HCT116 (cell line): ENCODE measurements around the gene CLN6. TPM values are rescaled to one million over a fixed set of nuclear protein-coding genes. Genes with fewer than 3 reads are reported as not detected.

Experiments used
- ATAC-seq: fragments of 200-7000 bp; cut with Tn5 transposase; 2 replicates; pipeline ENCODE4 v1.9.1; 2020; ENCODE audit warnings: mild to moderate bottlenecking, moderate library complexity
- BruUV-seq: library from RNA; stranded (reverse); fragments of 400-500 nt; replicated peaks from 2 replicates; lab custom pipeline; 2021; lab: Mats Ljungman, UMichigan
- CTCF ChIA-PET: fragments of 300-600 bp; sonication (Branson Sonifier 250); formaldehyde crosslinking; loops from one replicate; lab custom pipeline; 2021; ENCODE audit warnings: antibody characterized with exemption; lab: Charles Lee
- POLR2A ChIA-PET: fragments of 300-600, 350-600 bp; sonication (Branson Sonifier 250); formaldehyde crosslinking; loops from one replicate; lab custom pipeline; 2021; ENCODE audit warnings: antibody characterized with exemption; lab: Charles Lee
- RAD21 ChIA-PET, 2 experiments: fragments of 300-600 bp; sonication (Branson Sonifier 250); formaldehyde crosslinking; loops; one replicate each; lab custom pipeline; 2023; ENCODE audit warnings: low total read pairs in 2 of 2; ENCODE audit not compliant: uncharacterized antibody in 2 of 2, unreplicated experiment in 2 of 2, low non-redundant PET in 1 of 2; lab: Charles Lee
- DNase-seq: peaks from one replicate; pipeline ENCODE4 v3.0.0-alpha.2; 2010; ENCODE audit warnings: low read depth, low spot score
- H2AFZ ChIP-seq: fragments of 200-600 bp; shearing (Covaris generic), sonication (generic); 2 replicates; pipeline ENCODE4 v1.6.1; 2017; ENCODE audit warnings: low read depth, mixed run types, mixed read lengths, antibody characterized with exemption, low read length; ENCODE audit not compliant: poor library complexity, severe bottlenecking
- H3K27ac ChIP-seq: 2 replicates; pipeline ENCODE4 v1.5.1; 2012; ENCODE audit warnings: low read depth, low read length
- H3K27me3 ChIP-seq: fragments of 200-600 bp; sonication (generic); 2 replicates; pipeline ENCODE4 v1.6.1; 2016; ENCODE audit warnings: mixed run types, low read length, mixed read lengths; ENCODE audit not compliant: insufficient read depth
- H3K36me3 ChIP-seq, 2 experiments: fragments of 200-500 bp in 1 of 2; fragments of 200-600 bp in 1 of 2; sonication (Bioruptor generic) in 1 of 2; sonication (generic) in 1 of 2; 2 replicates each; pipeline versions ENCODE4 v1.5.1 to v1.6.1; 2014 to 2016; ENCODE audit warnings: low read length in 2 of 2, inconsistent platforms in 1 of 2, mixed read lengths in 1 of 2, mixed run types in 1 of 2; ENCODE audit not compliant: insufficient read depth in 2 of 2, control insufficient read depth in 1 of 2
- H3K4me1 ChIP-seq, 2 experiments: fragments of 200-600 bp in 1 of 2; sonication (generic) in 1 of 2; 2 replicates each; pipeline versions ENCODE4 v1.5.1 to v1.6.1; 2012 to 2017; ENCODE audit warnings: low read length in 2 of 2, inconsistent platforms in 1 of 2, mild to moderate bottlenecking in 1 of 2, mixed read lengths in 1 of 2, mixed run types in 1 of 2, moderate library complexity in 1 of 2; ENCODE audit not compliant: insufficient read depth in 2 of 2, control insufficient read depth in 1 of 2
- H3K4me2 ChIP-seq: fragments of 200-600 bp; sonication (generic); 2 replicates; pipeline ENCODE4 v1.6.1; 2017; ENCODE audit warnings: mixed run types, low read length, mixed read lengths
- H3K4me3 ChIP-seq, 2 experiments: fragments of 200-600 bp in 1 of 2; sonication (generic) in 1 of 2; replicated peaks in 1 of 2; 2 replicates each; pipeline ENCODE4 v1.5.1; 2011 to 2016; ENCODE audit warnings: low read length in 2 of 2, control low read depth in 1 of 2, low read depth in 1 of 2, mild to moderate bottlenecking in 1 of 2, mixed read lengths in 1 of 2, mixed run types in 1 of 2
- H3K79me2 ChIP-seq: fragments of 200-600 bp; sonication (generic); 2 replicates; pipeline ENCODE4 v1.6.1; 2017; ENCODE audit warnings: mild to moderate bottlenecking, mixed run types, low read length, moderate library complexity, mixed read lengths; ENCODE audit not compliant: insufficient read depth
- H3K9ac ChIP-seq: fragments of 200-600 bp; sonication (generic); 2 replicates; pipeline ENCODE4 v1.6.1; 2016; ENCODE audit warnings: low read length, mixed read lengths
- H3K9me2 ChIP-seq: fragments of 200-600 bp; sonication (generic), shearing (Covaris generic); 2 replicates; pipeline ENCODE4 v1.6.1; 2017; ENCODE audit warnings: mixed run types, mild to moderate bottlenecking, moderate library complexity; ENCODE audit not compliant: insufficient read depth
- H3K9me3 ChIP-seq, 2 experiments: fragments of 200-500 bp in 1 of 2; fragments of 200-600 bp in 1 of 2; sonication (Bioruptor generic) in 1 of 2; sonication (generic) in 1 of 2; 2 replicates each; pipeline ENCODE4 v1.6.1; 2014 to 2017; ENCODE audit warnings: low read length in 2 of 2, mixed read lengths in 2 of 2, inconsistent platforms in 1 of 2, low read depth in 1 of 2, mild to moderate bottlenecking in 1 of 2, mixed run types in 1 of 2, moderate library complexity in 1 of 2; ENCODE audit not compliant: control insufficient read depth in 1 of 2, insufficient read depth in 1 of 2
- H4K20me1 ChIP-seq: fragments of 200-600 bp; sonication (generic), shearing (Covaris generic); 2 replicates; pipeline ENCODE4 v1.6.1; 2017; ENCODE audit warnings: mixed run types, mild to moderate bottlenecking, moderate library complexity; ENCODE audit not compliant: insufficient read depth
- CEBPB ChIP-seq: IDR thresholded peaks from 2 replicates; pipeline ENCODE4 v1.6.1; 2012; ENCODE audit warnings: low read depth
- CTCF ChIP-seq, 3 experiments: fragments of 200-600 bp in 1 of 3; sonication (generic) in 1 of 3; IDR thresholded peaks in 2 of 3; conservative IDR thresholded peaks in 1 of 3; 2 replicates each; pipeline ENCODE4 v1.5.1; 2012 to 2017; ENCODE audit warnings: low read depth in 2 of 3, low read length in 2 of 3, antibody characterized with exemption in 1 of 3, borderline replicate concordance in 1 of 3, control low read depth in 1 of 3, mild to moderate bottlenecking in 1 of 3, mixed read lengths in 1 of 3, mixed run types in 1 of 3, moderate library complexity in 1 of 3; ENCODE audit not compliant: insufficient read depth in 1 of 3
- EZH2phosphoT487 ChIP-seq: fragments of 200-600 bp; IDR thresholded peaks from 2 replicates; pipeline ENCODE4 v1.6.1; 2018; ENCODE audit warnings: antibody characterized with exemption, borderline replicate concordance
- FOSL1 ChIP-seq: IDR thresholded peaks from 2 replicates; pipeline ENCODE4 v1.6.1; 2012; ENCODE audit warnings: low read depth
- POLR2AphosphoS5 ChIP-seq: IDR thresholded peaks from 2 replicates; pipeline ENCODE4 v1.6.1; 2011; ENCODE audit warnings: mild to moderate bottlenecking, low read depth, low read length, moderate library complexity
- RAD21 ChIP-seq: IDR thresholded peaks from 2 replicates; pipeline ENCODE4 v1.6.1; 2012; ENCODE audit warnings: low read depth, mild to moderate bottlenecking
- SIN3A ChIP-seq: IDR thresholded peaks from 2 replicates; pipeline ENCODE4 v1.6.1; 2012; ENCODE audit warnings: low read depth
- TCF7L2 ChIP-seq: IDR thresholded peaks from 2 replicates; pipeline ENCODE4 v1.7.0; 2011; ENCODE audit warnings: borderline replicate concordance, inconsistent platforms; ENCODE audit not compliant: insufficient read depth, insufficient read length; ENCODE audit errors: extremely low read depth
- ZBTB33 ChIP-seq: IDR thresholded peaks from 2 replicates; pipeline ENCODE4 v1.6.1; 2011; ENCODE audit warnings: mild to moderate bottlenecking, low read length, moderate library complexity; ENCODE audit not compliant: insufficient replicate concordance; ENCODE audit errors: extremely low read depth
- ZFX ChIP-seq: fragments of 450-650 bp; IDR thresholded peaks from 2 replicates; pipeline ENCODE4 v1.6.1; 2017
- ZNF274 ChIP-seq: fragments of 200-500 bp; sonication (Bioruptor generic); IDR thresholded peaks from 2 replicates; pipeline ENCODE4 v1.6.1; 2014; ENCODE audit warnings: mild to moderate bottlenecking, low read depth, low read length, inconsistent platforms
- intact Hi-C: fragments of 100-400 bp; cut with micrococcal nuclease; formaldehyde crosslinking; loops from 2 replicates; pipeline ENCODE4 v1.10.0; 2022
- total RNA-seq: library from RNA; stranded (reverse); gene quantifications from one replicate; pipeline ENCODE4 v1.2.1, GENCODE V29; 2021; ENCODE audit not compliant: unreplicated experiment
- TF ChIP-seq, protein P1 (sequence below): IDR thresholded peaks from 2 replicates; pipeline ENCODE4 v1.6.1; 2012; ENCODE audit warnings: low read depth
- TF ChIP-seq, protein P2 (sequence below): IDR thresholded peaks from 2 replicates; pipeline ENCODE4 v1.6.1; 2012
- TF ChIP-seq, protein P3 (sequence below): IDR thresholded peaks from 2 replicates; pipeline ENCODE4 v1.6.1; 2012

CLN6 gene
- total RNA-seq, 1 experiment from 2014 or later, result 44.1 TPM

DNA sequence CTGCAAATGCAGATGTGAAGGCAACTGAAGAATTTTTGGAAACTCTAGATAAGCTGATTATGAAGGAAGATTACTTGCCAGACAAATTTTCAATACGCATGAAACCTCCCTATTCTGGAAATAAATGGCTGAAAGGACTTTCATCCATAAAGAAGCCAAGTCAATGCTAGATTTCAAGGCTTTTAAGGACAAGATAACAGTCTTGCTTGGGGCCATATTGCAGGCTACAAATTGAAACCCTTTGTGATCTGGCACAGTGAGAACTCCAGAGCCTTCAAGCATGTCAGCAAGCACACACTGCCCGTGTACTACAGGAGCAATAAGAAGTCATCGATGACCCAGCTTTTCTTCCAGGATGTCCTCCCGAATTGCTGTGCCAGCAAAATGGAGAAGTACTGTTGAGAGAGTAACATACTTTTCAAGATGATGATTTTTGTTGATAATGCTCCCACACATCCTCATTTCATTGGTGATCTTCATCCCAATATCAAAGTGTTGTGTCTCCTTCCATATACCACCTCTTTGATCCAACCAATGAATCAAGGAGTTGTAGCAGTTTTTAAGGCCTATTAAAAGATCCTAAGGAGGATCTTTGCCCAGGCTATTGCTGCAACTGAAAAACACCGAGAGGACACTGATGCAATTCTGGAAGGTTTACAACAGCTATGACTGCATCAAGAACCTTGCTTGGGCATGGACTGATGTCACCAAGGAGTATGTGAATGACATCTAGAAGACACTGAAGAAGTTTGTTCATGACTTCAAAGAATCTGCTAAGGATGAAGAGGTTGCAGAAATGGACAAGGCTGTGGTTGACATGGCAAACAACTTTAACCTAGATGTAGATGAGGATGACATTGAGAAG is 44.7 kb downstream of the CLN6 start:
- H3K36me3 ChIP-seq, result peaks cover 20 to 28% of the 10 kb centered on the region in 2 experiments; a peak in 3 of 4 replicates
- BruUV-seq, result no TSS peak
- CTCF ChIA-PET, result no interaction called here

More for the DNA sequence above, 44.7 kb downstream of the CLN6 start:
- intact Hi-C loops, result no loop called here
- ChIA-PET RAD21 (no interaction called here), POLR2A (no interaction called here)
- Histone ChIP-seq H3K79me2 (no peaks in the 10 kb centered on the region), H3K4me1 (no peaks in the 10 kb centered on the region), H2AFZ (no peak overlapping the region), H3K9ac (no peak overlapping the region), H3K9me3 (no peaks in the 10 kb centered on the region), H3K9me2 (no peaks in the 10 kb centered on the region), H3K4me2 (no peak overlapping the region), H3K4me3 (no peak overlapping the region), H3K27me3 (no peaks in the 10 kb centered on the region), H4K20me1 (0 out of 2 replicates have a peak, but pooled peaks cover 2% of the 10 kb centered on the region), H3K27ac (no peak overlapping the region)
- ATAC-seq (no peak), DNase-seq (no peak)
- TF ChIP-seq, protein P1, sequence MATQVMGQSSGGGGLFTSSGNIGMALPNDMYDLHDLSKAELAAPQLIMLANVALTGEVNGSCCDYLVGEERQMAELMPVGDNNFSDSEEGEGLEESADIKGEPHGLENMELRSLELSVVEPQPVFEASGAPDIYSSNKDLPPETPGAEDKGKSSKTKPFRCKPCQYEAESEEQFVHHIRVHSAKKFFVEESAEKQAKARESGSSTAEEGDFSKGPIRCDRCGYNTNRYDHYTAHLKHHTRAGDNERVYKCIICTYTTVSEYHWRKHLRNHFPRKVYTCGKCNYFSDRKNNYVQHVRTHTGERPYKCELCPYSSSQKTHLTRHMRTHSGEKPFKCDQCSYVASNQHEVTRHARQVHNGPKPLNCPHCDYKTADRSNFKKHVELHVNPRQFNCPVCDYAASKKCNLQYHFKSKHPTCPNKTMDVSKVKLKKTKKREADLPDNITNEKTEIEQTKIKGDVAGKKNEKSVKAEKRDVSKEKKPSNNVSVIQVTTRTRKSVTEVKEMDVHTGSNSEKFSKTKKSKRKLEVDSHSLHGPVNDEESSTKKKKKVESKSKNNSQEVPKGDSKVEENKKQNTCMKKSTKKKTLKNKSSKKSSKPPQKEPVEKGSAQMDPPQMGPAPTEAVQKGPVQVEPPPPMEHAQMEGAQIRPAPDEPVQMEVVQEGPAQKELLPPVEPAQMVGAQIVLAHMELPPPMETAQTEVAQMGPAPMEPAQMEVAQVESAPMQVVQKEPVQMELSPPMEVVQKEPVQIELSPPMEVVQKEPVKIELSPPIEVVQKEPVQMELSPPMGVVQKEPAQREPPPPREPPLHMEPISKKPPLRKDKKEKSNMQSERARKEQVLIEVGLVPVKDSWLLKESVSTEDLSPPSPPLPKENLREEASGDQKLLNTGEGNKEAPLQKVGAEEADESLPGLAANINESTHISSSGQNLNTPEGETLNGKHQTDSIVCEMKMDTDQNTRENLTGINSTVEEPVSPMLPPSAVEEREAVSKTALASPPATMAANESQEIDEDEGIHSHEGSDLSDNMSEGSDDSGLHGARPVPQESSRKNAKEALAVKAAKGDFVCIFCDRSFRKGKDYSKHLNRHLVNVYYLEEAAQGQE, result no peak
- TF ChIP-seq, protein P2, sequence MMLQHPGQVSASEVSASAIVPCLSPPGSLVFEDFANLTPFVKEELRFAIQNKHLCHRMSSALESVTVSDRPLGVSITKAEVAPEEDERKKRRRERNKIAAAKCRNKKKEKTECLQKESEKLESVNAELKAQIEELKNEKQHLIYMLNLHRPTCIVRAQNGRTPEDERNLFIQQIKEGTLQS, result no peak
- TF ChIP-seq CEBPB (no peak), FOSL1 (no peak), ZFX (no peak), ZBTB33 (no peak), SIN3A (no peak), POLR2AphosphoS5 (no peak), EZH2phosphoT487 (no peak), TCF7L2 (no peak), RAD21 (no peak), CTCF (IDR thresholded peaks at IDR 0.05 in 2 of 3, conservative IDR thresholded peaks at IDR 0.05 in 1 of 3; ENCODE audit: borderline replicate concordance in 1 of 3, insufficient read depth in 1 of 3, low read depth in 2 of 3, low read length in 2 of 3) (no peak), ZNF274 (no peak)
- TF ChIP-seq, protein P3, sequence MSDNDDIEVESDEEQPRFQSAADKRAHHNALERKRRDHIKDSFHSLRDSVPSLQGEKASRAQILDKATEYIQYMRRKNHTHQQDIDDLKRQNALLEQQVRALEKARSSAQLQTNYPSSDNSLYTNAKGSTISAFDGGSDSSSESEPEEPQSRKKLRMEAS, result no peak
